SU-DHL-6 (cell line): ENCODE results near the gene LYSMD3.

Experiments used
- EZH2phosphoT487 ChIP-seq: fragments of 200-600 bp; sonication (generic), shearing (Covaris generic); conservative IDR thresholded peaks from 2 replicates; pipeline ENCODE4 v1.6.1; 2018; ENCODE audit warnings: mild to moderate bottlenecking, antibody characterized with exemption, low read length, moderate library complexity, mixed read lengths
- TF ChIP-seq, protein P1 (sequence below): fragments of 200-600 bp; sonication (generic); IDR thresholded peaks from one replicate; pipeline ENCODE4 v1.5.1; 2017; ENCODE audit warnings: antibody characterized with exemption, mild to moderate bottlenecking, low read length, moderate library complexity; ENCODE audit not compliant: insufficient read depth, poor library complexity, severe bottlenecking

DNA sequence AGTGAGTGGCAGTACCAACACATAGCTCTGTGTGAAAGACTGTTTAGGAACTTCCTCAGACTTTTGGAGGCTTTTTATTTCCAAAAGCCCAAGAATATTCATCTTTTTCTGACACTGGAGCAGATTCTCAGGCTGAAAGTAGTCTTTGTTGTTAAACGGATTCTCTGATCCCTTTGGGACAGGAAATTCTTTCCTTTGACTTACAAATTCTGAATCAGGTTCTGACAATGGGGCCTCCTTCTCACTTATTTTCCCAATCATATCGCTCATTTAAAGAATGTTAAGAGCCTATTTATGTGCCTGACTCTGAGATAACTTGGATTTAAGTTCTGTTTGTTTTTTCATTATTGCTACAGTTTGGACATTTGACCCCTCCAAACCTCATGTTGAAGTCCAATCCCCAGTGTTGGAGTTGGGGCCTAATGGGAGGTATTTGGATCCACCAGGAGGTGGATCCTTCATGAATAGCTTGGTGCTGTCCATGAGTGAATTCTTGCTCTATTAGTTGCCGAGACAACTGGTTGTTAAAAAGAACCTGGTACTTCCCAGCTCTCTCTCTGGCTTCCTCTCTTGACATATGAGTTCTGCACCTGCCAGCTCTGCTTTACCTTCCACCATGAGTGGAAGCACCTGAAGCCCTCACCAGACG, 25.1 kb upstream of the LYSMD3 start:
- TF ChIP-seq, protein P1, sequence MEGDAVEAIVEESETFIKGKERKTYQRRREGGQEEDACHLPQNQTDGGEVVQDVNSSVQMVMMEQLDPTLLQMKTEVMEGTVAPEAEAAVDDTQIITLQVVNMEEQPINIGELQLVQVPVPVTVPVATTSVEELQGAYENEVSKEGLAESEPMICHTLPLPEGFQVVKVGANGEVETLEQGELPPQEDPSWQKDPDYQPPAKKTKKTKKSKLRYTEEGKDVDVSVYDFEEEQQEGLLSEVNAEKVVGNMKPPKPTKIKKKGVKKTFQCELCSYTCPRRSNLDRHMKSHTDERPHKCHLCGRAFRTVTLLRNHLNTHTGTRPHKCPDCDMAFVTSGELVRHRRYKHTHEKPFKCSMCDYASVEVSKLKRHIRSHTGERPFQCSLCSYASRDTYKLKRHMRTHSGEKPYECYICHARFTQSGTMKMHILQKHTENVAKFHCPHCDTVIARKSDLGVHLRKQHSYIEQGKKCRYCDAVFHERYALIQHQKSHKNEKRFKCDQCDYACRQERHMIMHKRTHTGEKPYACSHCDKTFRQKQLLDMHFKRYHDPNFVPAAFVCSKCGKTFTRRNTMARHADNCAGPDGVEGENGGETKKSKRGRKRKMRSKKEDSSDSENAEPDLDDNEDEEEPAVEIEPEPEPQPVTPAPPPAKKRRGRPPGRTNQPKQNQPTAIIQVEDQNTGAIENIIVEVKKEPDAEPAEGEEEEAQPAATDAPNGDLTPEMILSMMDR, result no peak
- TF ChIP-seq EZH2phosphoT487, result no peak
